HepG2 (cell line): ENCODE measurements around the gene PDE3B. TPM values are rescaled to one million over a fixed set of nuclear protein-coding genes. Genes with fewer than 3 reads are reported as not detected.

ENCODE experiments used
- ATF4 ChIP-seq, 2 experiments: fragments of 450-650 bp in 1 of 2; sonication (generic) in 1 of 2; formaldehyde crosslinking; IDR thresholded peaks; 2 replicates each; pipeline versions ENCODE4 v1.5.0 to v1.8.0; 2020 to 2022; ENCODE audit warnings: mild to moderate bottlenecking in 1 of 2, missing genetic modification reagents in 1 of 2
- ATF7 ChIP-seq, 2 experiments: fragments of 450-650 bp in 1 of 2; sonication (generic) in 1 of 2; formaldehyde crosslinking in 1 of 2; IDR thresholded peaks; 2 replicates each; pipeline versions ENCODE4 v1.4.0 to v1.6.1; 2016 to 2020; ENCODE audit warnings: antibody characterized with exemption in 1 of 2, mild to moderate bottlenecking in 1 of 2, missing genetic modification reagents in 1 of 2
- CHD2 ChIP-seq: IDR thresholded peaks from 2 replicates; pipeline ENCODE4 v1.6.1; 2011; ENCODE audit warnings: low read depth, low read length, improper control_type of control experiment
- CREM ChIP-seq, 2 experiments: sonication (generic) in 1 of 2; formaldehyde crosslinking in 1 of 2; IDR thresholded peaks; 2 replicates each; pipeline versions ENCODE4 v1.4.0 to v1.6.1; 2016 to 2020; ENCODE audit warnings: antibody characterized with exemption in 1 of 2, mild to moderate bottlenecking in 1 of 2, missing genetic modification reagents in 1 of 2
- HDAC6 ChIP-seq: fragments of 200-600 bp; sonication (generic); IDR thresholded peaks from 2 replicates; pipeline ENCODE4 v1.7.0; 2017; ENCODE audit warnings: mild to moderate bottlenecking, antibody characterized with exemption, low read length, low read depth
- RAD21 ChIP-seq: fragments of 450-650 bp; formaldehyde crosslinking; IDR thresholded peaks from 2 replicates; pipeline ENCODE4 v1.5.0; 2020; ENCODE audit warnings: mild to moderate bottlenecking
- REST ChIP-seq, 2 experiments: IDR thresholded peaks; 2 replicates each; pipeline ENCODE4 v1.6.1; 2011 to 2012; ENCODE audit warnings: low read length in 2 of 2, borderline replicate concordance in 1 of 2, low read depth in 1 of 2, mild to moderate bottlenecking in 1 of 2, moderate library complexity in 1 of 2
- RFX1 ChIP-seq: fragments of 450-650 bp; IDR thresholded peaks from 2 replicates; pipeline ENCODE4 v1.6.1; 2017
- SMARCE1 ChIP-seq: fragments of 450-650 bp; IDR thresholded peaks from 2 replicates; pipeline ENCODE4 v1.6.1; 2017; ENCODE audit warnings: borderline replicate concordance
- TBX2 ChIP-seq: sonication (generic); formaldehyde crosslinking; IDR thresholded peaks from 2 replicates; pipeline ENCODE4 v1.5.0; 2020; ENCODE audit warnings: missing genetic modification reagents, mild to moderate bottlenecking, borderline replicate concordance
- THYN1 ChIP-seq: sonication (generic); formaldehyde crosslinking; IDR thresholded peaks from 2 replicates; pipeline ENCODE4 v1.8.1; 2023; ENCODE audit warnings: low read depth, mild to moderate bottlenecking, moderate library complexity, missing genetic modification reagents, borderline replicate concordance
- ZNF282 ChIP-seq: fragments of 450-650 bp; IDR thresholded peaks from 2 replicates; pipeline ENCODE4 v1.6.1; 2018; ENCODE audit not compliant: partially characterized antibody
- ZNF7 ChIP-seq: IDR thresholded peaks from 2 replicates; pipeline ENCODE4 v1.6.1; 2016; ENCODE audit warnings: missing biosample characterization, missing genetic modification reagents
- ZNF800 ChIP-seq: sonication (generic); formaldehyde crosslinking; IDR thresholded peaks from 2 replicates; pipeline ENCODE4 v1.4.0; 2020; ENCODE audit warnings: missing genetic modification reagents
- ZNF878 ChIP-seq: sonication (generic); formaldehyde crosslinking; IDR thresholded peaks from 2 replicates; pipeline ENCODE4 v1.8.1; 2023; ENCODE audit warnings: mild to moderate bottlenecking, missing genetic modification reagents, moderate library complexity
- ZSCAN31 ChIP-seq: sonication (generic); formaldehyde crosslinking; IDR thresholded peaks from 2 replicates; pipeline ENCODE4 v1.5.0; 2020; ENCODE audit warnings: low read depth, mild to moderate bottlenecking, missing genetic modification reagents
- polyA plus RNA-seq, 8 experiments: library from polyadenylated mRNA; depleted of rRNA in 3 of 8; stranded (reverse) in 7 of 8; unstranded in 1 of 8; fragments of >200 nt; fragmentation: Illumina TruSeq in 4 of 8; extraction: Trizol in 4 of 8; gene quantifications; 2 replicates each; pipeline versions ENCODE4 v1.2.1 to v1.2.3, GENCODE V29; 2011 to 2016; ENCODE audit warnings: low read depth in 4 of 8, missing spikeins in 1 of 8, mixed read lengths in 1 of 8; ENCODE audit not compliant: insufficient read depth in 1 of 8
- total RNA-seq, 5 experiments: library from RNA; depleted of rRNA; stranded (reverse); fragments of >200 nt; fragmentation: Illumina TruSeq; extraction: Trizol; gene quantifications; 2 replicates each; pipeline ENCODE4 v1.2.3, GENCODE V29; 2016; ENCODE audit warnings: low read depth in 1 of 5
- TF ChIP-seq, protein P1 (sequence below): sonication (generic); formaldehyde crosslinking; IDR thresholded peaks from 2 replicates; pipeline ENCODE4 v1.8.0; 2022; ENCODE audit warnings: missing genetic modification reagents, low read depth, mild to moderate bottlenecking, borderline replicate concordance
- TF ChIP-seq, protein P2 (sequence below): sonication (generic); formaldehyde crosslinking; IDR thresholded peaks from 2 replicates; pipeline ENCODE4 v1.4.0; 2020; ENCODE audit warnings: missing genetic modification reagents, mild to moderate bottlenecking, borderline replicate concordance

The PDE3B gene
- total and polyA plus RNA-seq, 2 of the 13 experiments (the other 11 are each of a cell fraction or from before 2014, with no cell fraction given): 14.1 to 26.5 TPM

DNA sequence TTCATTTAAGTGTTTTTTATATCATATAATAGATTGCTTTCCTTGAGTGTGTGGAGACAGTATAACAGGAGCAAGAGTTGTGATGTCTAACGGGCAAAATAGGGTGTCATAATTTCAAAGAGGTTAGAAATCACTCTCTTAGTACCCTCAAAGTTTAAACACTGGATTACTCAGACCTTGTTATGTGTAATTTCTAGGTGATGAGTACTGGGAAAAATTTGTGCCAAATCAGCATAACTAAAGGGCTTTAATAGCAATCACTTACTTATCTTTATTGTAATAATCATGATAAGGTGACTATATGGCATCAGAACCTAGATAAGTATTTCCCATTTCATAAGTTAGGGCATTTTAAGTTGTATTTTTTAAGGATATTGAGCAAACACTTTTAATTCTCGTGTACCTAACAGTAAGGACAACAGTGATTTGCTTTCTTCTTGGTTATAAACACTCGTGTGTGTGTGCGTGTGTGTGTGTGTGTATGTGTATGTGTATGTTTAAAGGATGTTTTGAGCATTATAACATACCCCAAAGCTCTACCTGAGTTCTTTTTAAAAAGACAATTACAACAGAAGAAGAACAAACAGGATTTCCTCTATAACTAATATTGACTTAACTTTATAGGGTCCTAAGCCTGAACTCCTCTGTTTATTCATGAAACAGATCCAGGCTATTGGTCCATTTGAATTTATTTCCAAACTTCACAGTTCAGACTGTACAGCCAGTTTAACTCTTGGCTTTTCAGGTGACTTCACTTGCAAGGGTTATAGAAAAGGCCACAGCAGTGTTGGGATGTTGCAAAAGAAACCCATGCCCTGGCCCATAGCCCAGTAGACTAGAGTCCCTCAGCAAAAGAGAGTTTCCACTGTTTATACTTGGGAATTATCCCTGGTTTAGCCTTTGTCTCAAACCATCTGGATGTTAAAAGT, 23.7 kb upstream of the PDE3B start (continued):
- TF ChIP-seq ZNF800 (CRISPR knock-in tag) (no peak), ZNF282 (no peak), HDAC6 (no peak), REST (IDR thresholded peaks at IDR 0.05; ENCODE audit: borderline replicate concordance in 1 of 2, low read depth in 1 of 2, low read length in 2 of 2) (no peak), ATF4 (CRISPR knock-in tag; IDR thresholded peaks at IDR 0.05) (peak in 1 of 2 experiments; percentile 37; a peak in 1 of 4 replicates), SMARCE1 (no peak), TBX2 (CRISPR knock-in tag) (peak; percentile 42; the same call in 1 of the 2 replicates), CHD2 (no peak), THYN1 (0 out of 2 replicates have a peak, but pooled peaks have one; percentile 56), RFX1 (no peak), CREM (IDR thresholded peaks at IDR 0.05) (peak; percentile 58; the same call in 1 of the 2 replicates), CREM (CRISPR knock-in tag; IDR thresholded peaks at IDR 0.05) (no peak), ZSCAN31 (CRISPR knock-in tag) (no peak), ZNF878 (CRISPR knock-in tag) (peak; percentile 21; the same call in 1 of the 2 replicates), RAD21 (CRISPR knock-in tag) (no peak), ATF7 (IDR thresholded peaks at IDR 0.05) (no peak), ATF7 (CRISPR knock-in tag; IDR thresholded peaks at IDR 0.05) (no peak), ZNF7 (CRISPR knock-in tag) (no peak)
- TF ChIP-seq, protein P1, sequence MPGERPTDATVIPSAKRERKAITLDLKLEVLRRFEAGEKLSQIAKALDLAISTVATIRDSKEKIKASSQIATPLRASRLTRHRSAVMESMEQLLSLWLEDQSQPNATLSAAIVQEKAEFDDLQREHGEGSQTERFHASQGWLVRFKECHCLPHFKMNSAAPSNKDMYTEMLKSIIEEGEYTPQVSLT (CRISPR knock-in tag): no peak
- TF ChIP-seq, protein P2, sequence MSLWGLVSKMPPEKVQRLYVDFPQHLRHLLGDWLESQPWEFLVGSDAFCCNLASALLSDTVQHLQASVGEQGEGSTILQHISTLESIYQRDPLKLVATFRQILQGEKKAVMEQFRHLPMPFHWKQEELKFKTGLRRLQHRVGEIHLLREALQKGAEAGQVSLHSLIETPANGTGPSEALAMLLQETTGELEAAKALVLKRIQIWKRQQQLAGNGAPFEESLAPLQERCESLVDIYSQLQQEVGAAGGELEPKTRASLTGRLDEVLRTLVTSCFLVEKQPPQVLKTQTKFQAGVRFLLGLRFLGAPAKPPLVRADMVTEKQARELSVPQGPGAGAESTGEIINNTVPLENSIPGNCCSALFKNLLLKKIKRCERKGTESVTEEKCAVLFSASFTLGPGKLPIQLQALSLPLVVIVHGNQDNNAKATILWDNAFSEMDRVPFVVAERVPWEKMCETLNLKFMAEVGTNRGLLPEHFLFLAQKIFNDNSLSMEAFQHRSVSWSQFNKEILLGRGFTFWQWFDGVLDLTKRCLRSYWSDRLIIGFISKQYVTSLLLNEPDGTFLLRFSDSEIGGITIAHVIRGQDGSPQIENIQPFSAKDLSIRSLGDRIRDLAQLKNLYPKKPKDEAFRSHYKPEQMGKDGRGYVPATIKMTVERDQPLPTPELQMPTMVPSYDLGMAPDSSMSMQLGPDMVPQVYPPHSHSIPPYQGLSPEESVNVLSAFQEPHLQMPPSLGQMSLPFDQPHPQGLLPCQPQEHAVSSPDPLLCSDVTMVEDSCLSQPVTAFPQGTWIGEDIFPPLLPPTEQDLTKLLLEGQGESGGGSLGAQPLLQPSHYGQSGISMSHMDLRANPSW (CRISPR knock-in tag): no peak
